ENCODE data around the gene SV2C.

Gene SV2C

GRCh38 chr5:76245590-76245989 is 162.4 kb downstream of the SV2C start:
- no peak overlapping the region for H2AFZ ChIP-seq (ENCODE audit: low read length)
- H4K20me1 ChIP-seq (ENCODE audit: insufficient read depth, low read length, poor library complexity, severe bottlenecking): no peaks in the 10 kb centered on the region
- no peaks in the 10 kb centered on the region for H3K4me1 ChIP-seq (ENCODE audit: insufficient read depth, low read length, poor library complexity, severe bottlenecking)
- no peaks in the 10 kb centered on the region for H3K79me2 ChIP-seq (ENCODE audit: insufficient read depth, low read length)
- H3K9me2 ChIP-seq (replicated peaks; ENCODE audit: low read depth, low read length): no peaks in the 10 kb centered on the region
- no peaks in the 10 kb centered on the region for H3K27me3 ChIP-seq (ENCODE audit: insufficient read depth, low read length, poor library complexity, severe bottlenecking)
- no peak overlapping the region for H3K4me2 ChIP-seq (ENCODE audit: low read depth, low read length, poor library complexity, severe bottlenecking)
- H3K4me3 ChIP-seq (ENCODE audit: low read length, poor library complexity, severe bottlenecking): no peak overlapping the region
- TF ChIP-seq CTCF (conservative IDR thresholded peaks at IDR 0.05; ENCODE audit: low read length) (no peak), EZH2phosphoT487 (IDR thresholded peaks at IDR 0.05; ENCODE audit: borderline replicate concordance) (no peak)
- no peaks in the 10 kb centered on the region for H3K9me3 ChIP-seq (ENCODE audit: insufficient read depth, low read depth, low read length)
- no peak overlapping the region for H3K9ac ChIP-seq (ENCODE audit: low read depth, low read length, poor library complexity, severe bottlenecking)
- H3F3A ChIP-seq (ENCODE audit: low read depth): no peaks in the 10 kb centered on the region
- H3K36me3 ChIP-seq (ENCODE audit: insufficient read depth, low read length): no peaks in the 10 kb centered on the region

- no peaks in the 10 kb centered on the region for H3F3A ChIP-seq (ENCODE audit: low read depth)
- H3K9me3 ChIP-seq (ENCODE audit: insufficient read depth, low read depth, low read length): no peaks in the 10 kb centered on the region
- no peaks in the 10 kb centered on the region for H3K79me2 ChIP-seq (ENCODE audit: insufficient read depth, low read length)
- TF ChIP-seq CTCF (conservative IDR thresholded peaks at IDR 0.05; ENCODE audit: low read length): no peak
- TF ChIP-seq EZH2phosphoT487 (IDR thresholded peaks at IDR 0.05; ENCODE audit: borderline replicate concordance): no peak
- no peak overlapping the region for H2AFZ ChIP-seq (ENCODE audit: low read length)
- no peaks in the 10 kb centered on the region for H3K36me3 ChIP-seq (ENCODE audit: insufficient read depth, low read length)
- H4K20me1 ChIP-seq (ENCODE audit: insufficient read depth, low read length, poor library complexity, severe bottlenecking): no peaks in the 10 kb centered on the region
- no peak overlapping the region for H3K4me3 ChIP-seq (ENCODE audit: low read length, poor library complexity, severe bottlenecking)
- no peak overlapping the region for H3K4me2 ChIP-seq (ENCODE audit: low read depth, low read length, poor library complexity, severe bottlenecking)
- H3K4me1 ChIP-seq (ENCODE audit: insufficient read depth, low read length, poor library complexity, severe bottlenecking): no peaks in the 10 kb centered on the region
- H3K9me2 ChIP-seq (replicated peaks; ENCODE audit: low read depth, low read length): no peaks in the 10 kb centered on the region
- no peak overlapping the region for H3K9ac ChIP-seq (ENCODE audit: low read depth, low read length, poor library complexity, severe bottlenecking)
- H3K27me3 ChIP-seq (ENCODE audit: insufficient read depth, low read length, poor library complexity, severe bottlenecking): no peaks in the 10 kb centered on the region
Observed at GRCh38 chr5:76249621-76250020, 166.4 kb downstream of the SV2C start.

- Histone ChIP-seq H2AFZ (ENCODE audit: low read length) (no peak overlapping the region), H3K4me3 (ENCODE audit: low read length, poor library complexity, severe bottlenecking) (no peak overlapping the region)
Observed at GRCh38 chr5:76250463-76250862, 167.3 kb downstream of the SV2C start.

GRCh38 chr5:76251656-76252055 is 168.5 kb downstream of the SV2C start:
- Histone ChIP-seq H3K4me2 (ENCODE audit: low read depth, low read length, poor library complexity, severe bottlenecking) (no peak overlapping the region), H3F3A (ENCODE audit: low read depth) (no peaks in the 10 kb centered on the region), H3K9ac (ENCODE audit: low read depth, low read length, poor library complexity, severe bottlenecking) (no peak overlapping the region), H3K79me2 (ENCODE audit: insufficient read depth, low read length) (no peaks in the 10 kb centered on the region), H3K9me3 (ENCODE audit: insufficient read depth, low read depth, low read length) (no peaks in the 10 kb centered on the region), H3K4me1 (ENCODE audit: insufficient read depth, low read length, poor library complexity, severe bottlenecking) (no peaks in the 10 kb centered on the region), H3K9me2 (replicated peaks; ENCODE audit: low read depth, low read length) (no peaks in the 10 kb centered on the region), H3K36me3 (ENCODE audit: insufficient read depth, low read length) (no peaks in the 10 kb centered on the region), H3K27me3 (ENCODE audit: insufficient read depth, low read length, poor library complexity, severe bottlenecking) (no peaks in the 10 kb centered on the region), H3K4me3 (ENCODE audit: low read length, poor library complexity, severe bottlenecking) (no peak overlapping the region), H4K20me1 (ENCODE audit: insufficient read depth, low read length, poor library complexity, severe bottlenecking) (no peaks in the 10 kb centered on the region), H2AFZ (ENCODE audit: low read length) (no peak overlapping the region)
- no peak for TF ChIP-seq EZH2phosphoT487 (IDR thresholded peaks at IDR 0.05; ENCODE audit: borderline replicate concordance)
- TF ChIP-seq CTCF (conservative IDR thresholded peaks at IDR 0.05; ENCODE audit: low read length): no peak

More at GRCh38 chr5:76250463-76250862, 167.3 kb downstream of the SV2C start:
- H3F3A ChIP-seq (ENCODE audit: low read depth): no peaks in the 10 kb centered on the region
- no peak for TF ChIP-seq EZH2phosphoT487 (IDR thresholded peaks at IDR 0.05; ENCODE audit: borderline replicate concordance)
- no peaks in the 10 kb centered on the region for H3K9me2 ChIP-seq (replicated peaks; ENCODE audit: low read depth, low read length)
- H3K4me2 ChIP-seq (ENCODE audit: low read depth, low read length, poor library complexity, severe bottlenecking): no peak overlapping the region
- H3K79me2 ChIP-seq (ENCODE audit: insufficient read depth, low read length): no peaks in the 10 kb centered on the region
- H3K36me3 ChIP-seq (ENCODE audit: insufficient read depth, low read length): no peaks in the 10 kb centered on the region
- no peaks in the 10 kb centered on the region for H3K27me3 ChIP-seq (ENCODE audit: insufficient read depth, low read length, poor library complexity, severe bottlenecking)
- H3K4me1 ChIP-seq (ENCODE audit: insufficient read depth, low read length, poor library complexity, severe bottlenecking): no peaks in the 10 kb centered on the region
- H3K9ac ChIP-seq (ENCODE audit: low read depth, low read length, poor library complexity, severe bottlenecking): no peak overlapping the region
- H3K9me3 ChIP-seq (ENCODE audit: insufficient read depth, low read depth, low read length): no peaks in the 10 kb centered on the region
- no peaks in the 10 kb centered on the region for H4K20me1 ChIP-seq (ENCODE audit: insufficient read depth, low read length, poor library complexity, severe bottlenecking)

Data from Loucy (cell line).